HL-60 (cell line): ENCODE measurements around the gene PAAF1.

Experiments used
- DNase-seq, 2 experiments: peaks; one replicate each; pipeline ENCODE4 v3.0.0-alpha.2; 2010 to 2020; ENCODE audit warnings: low read depth in 1 of 2, low spot score in 1 of 2
- H3K27ac ChIP-seq: fragments of 250-450 bp; sonication (Bioruptor Pico); replicated peaks from 2 replicates; pipeline ENCODE4 v1.5.1; 2020; ENCODE audit warnings: mild to moderate bottlenecking, moderate library complexity
- H3K27me3 ChIP-seq: fragments of 250-450 bp; sonication (Bioruptor Pico); 2 replicates; pipeline ENCODE4 v1.5.1; 2021; ENCODE audit warnings: mild to moderate bottlenecking, moderate library complexity; ENCODE audit not compliant: insufficient read depth, poor library complexity, severe bottlenecking
- H3K4me3 ChIP-seq: replicated peaks from 2 replicates; pipeline ENCODE4 v1.5.1; 2011; ENCODE audit warnings: mild to moderate bottlenecking, control low read depth, low read length; ENCODE audit not compliant: insufficient read depth
- CTCF ChIP-seq: IDR thresholded peaks from one replicate; pipeline ENCODE4 v1.5.1; 2011; ENCODE audit warnings: low read length, control low read depth, inconsistent platforms; ENCODE audit not compliant: insufficient read depth
- GABPA ChIP-seq: IDR thresholded peaks from 2 replicates; pipeline ENCODE4 v1.6.1; 2012; ENCODE audit warnings: low read depth
- POLR2AphosphoS5 ChIP-seq: IDR thresholded peaks from 2 replicates; pipeline ENCODE4 v1.6.1; 2012; ENCODE audit warnings: low read depth
- REST ChIP-seq: IDR thresholded peaks from 2 replicates; pipeline ENCODE4 v1.6.1; 2012; ENCODE audit warnings: low read depth; ENCODE audit not compliant: insufficient replicate concordance
- SPI1 ChIP-seq: IDR thresholded peaks from 2 replicates; pipeline ENCODE4 v1.6.1; 2012; ENCODE audit warnings: low read depth, mild to moderate bottlenecking, borderline replicate concordance

Gene PAAF1

GRCh38 chr11:73860202-73860601 is 16.6 kb upstream of the PAAF1 start:
- H3K27me3 ChIP-seq, result no peaks in the 10 kb centered on the region
- DNase-seq, result no peak
- TF ChIP-seq REST (no peak), GABPA (no peak), POLR2AphosphoS5 (no peak), CTCF (no peak), SPI1 (no peak)
- no peak overlapping the region for H3K4me3 ChIP-seq
- no peak overlapping the region for H3K27ac ChIP-seq

GRCh38 chr11:73862986-73863385 is 13.8 kb upstream of the PAAF1 start:
- H3K4me3 ChIP-seq, result no peak overlapping the region
- no peak overlapping the region for H3K27ac ChIP-seq
- TF ChIP-seq GABPA (no peak), SPI1 (no peak), CTCF (no peak), POLR2AphosphoS5 (no peak), REST (no peak)
- DNase-seq, result no peak
- H3K27me3 ChIP-seq, result no peaks in the 10 kb centered on the region

GRCh38 chr11:73866095-73866579 is 10.7 kb upstream of the PAAF1 start:
- Histone ChIP-seq H3K4me3 (no peak overlapping the region), H3K27ac (no peak overlapping the region), H3K27me3 (no peaks in the 10 kb centered on the region)
- no peak for DNase-seq
- TF ChIP-seq CTCF (no peak), POLR2AphosphoS5 (no peak), GABPA (no peak), SPI1 (no peak), REST (no peak)
